A673 (cell line): ENCODE results near the gene C2orf92. TPM values are rescaled to one million over a fixed set of nuclear protein-coding genes. Genes with fewer than 3 reads are reported as not detected.

Source experiments
- BruUV-seq: library from RNA; stranded (reverse); fragments of 400-500 nt; replicated peaks from 2 replicates; lab custom pipeline; 2021; lab: Mats Ljungman, UMichigan
- CTCF ChIA-PET: fragments of 300-600 bp; sonication (Branson Sonifier 250); formaldehyde crosslinking; loops from one replicate; lab custom pipeline; 2022; ENCODE audit warnings: antibody characterized with exemption; lab: Charles Lee
- POLR2A ChIA-PET: fragments of 300-600 bp; sonication (Branson Sonifier 250); formaldehyde crosslinking; loops from one replicate; lab custom pipeline; 2022; ENCODE audit warnings: antibody characterized with exemption; ENCODE audit not compliant: low non-redundant PET; lab: Charles Lee
- DNase-seq: peaks from one replicate; pipeline ENCODE4 v3.0.0-alpha.2; 2015; ENCODE audit warnings: low spot score
- H3K27ac ChIP-seq: fragments of 200-600 bp; sonication (generic); 2 replicates; pipeline ENCODE4 v1.5.1; 2016; ENCODE audit warnings: mixed run types, low read depth, mild to moderate bottlenecking, mixed read lengths, antibody characterized with exemption, low read length; ENCODE audit not compliant: poor library complexity, severe bottlenecking
- H3K27me3 ChIP-seq: fragments of 200-600 bp; sonication (generic); replicated peaks from 2 replicates; pipeline ENCODE4 v1.6.1; 2017; ENCODE audit warnings: mixed run types, low read depth, mild to moderate bottlenecking, mixed read lengths, antibody characterized with exemption, low read length; ENCODE audit not compliant: insufficient read depth, poor library complexity
- H3K36me3 ChIP-seq: fragments of 200-600 bp; sonication (generic); 2 replicates; pipeline ENCODE4 v1.6.1; 2016; ENCODE audit warnings: mixed run types, mild to moderate bottlenecking, mixed read lengths, antibody characterized with exemption, low read length; ENCODE audit not compliant: insufficient read depth, poor library complexity, severe bottlenecking
- H3K4me1 ChIP-seq: fragments of 200-600 bp; sonication (generic); 2 replicates; pipeline ENCODE4 v1.6.1; 2017; ENCODE audit warnings: mixed run types, mild to moderate bottlenecking, mixed read lengths, antibody characterized with exemption, low read length; ENCODE audit not compliant: insufficient read depth, poor library complexity, severe bottlenecking
- H3K4me3 ChIP-seq: fragments of 200-600 bp; sonication (generic); 2 replicates; pipeline ENCODE4 v1.5.1; 2016; ENCODE audit warnings: low read depth, mixed run types, mild to moderate bottlenecking, mixed read lengths, low read length; ENCODE audit not compliant: poor library complexity, severe bottlenecking
- H3K9me3 ChIP-seq: fragments of 200-600 bp; sonication (generic); 2 replicates; pipeline ENCODE4 v1.6.1; 2016; ENCODE audit warnings: mixed run types, low read depth, mild to moderate bottlenecking, mixed read lengths, antibody characterized with exemption, low read length; ENCODE audit not compliant: poor library complexity, severe bottlenecking
- EZH2 ChIP-seq: fragments of 200-600 bp; sonication (generic); IDR thresholded peaks from 2 replicates; pipeline ENCODE4 v1.6.1; 2017; ENCODE audit warnings: borderline replicate concordance, low read depth, mild to moderate bottlenecking, mixed read lengths, antibody characterized with exemption, low read length; ENCODE audit not compliant: poor library complexity, severe bottlenecking
- intact Hi-C: fragments of 100-400 bp; cut with micrococcal nuclease; formaldehyde crosslinking; loops from one replicate; pipeline ENCODE4 v1.10.0; 2022; ENCODE audit not compliant: unreplicated experiment
- total RNA-seq: library from RNA; stranded (reverse); gene quantifications from 2 replicates; pipeline ENCODE4 v1.2.3, GENCODE V29; 2021
- TF ChIP-seq, protein P1 (sequence below): fragments of 300-800, 200-600 bp; sonication (generic); conservative IDR thresholded peaks from 2 replicates; pipeline ENCODE4 v1.5.1; 2017; ENCODE audit warnings: low read depth, mild to moderate bottlenecking, antibody characterized with exemption, low read length, moderate library complexity, mixed read lengths

Gene C2orf92
- total RNA-seq, 1 experiment from 2014 or later = 3.7 TPM

DNA sequence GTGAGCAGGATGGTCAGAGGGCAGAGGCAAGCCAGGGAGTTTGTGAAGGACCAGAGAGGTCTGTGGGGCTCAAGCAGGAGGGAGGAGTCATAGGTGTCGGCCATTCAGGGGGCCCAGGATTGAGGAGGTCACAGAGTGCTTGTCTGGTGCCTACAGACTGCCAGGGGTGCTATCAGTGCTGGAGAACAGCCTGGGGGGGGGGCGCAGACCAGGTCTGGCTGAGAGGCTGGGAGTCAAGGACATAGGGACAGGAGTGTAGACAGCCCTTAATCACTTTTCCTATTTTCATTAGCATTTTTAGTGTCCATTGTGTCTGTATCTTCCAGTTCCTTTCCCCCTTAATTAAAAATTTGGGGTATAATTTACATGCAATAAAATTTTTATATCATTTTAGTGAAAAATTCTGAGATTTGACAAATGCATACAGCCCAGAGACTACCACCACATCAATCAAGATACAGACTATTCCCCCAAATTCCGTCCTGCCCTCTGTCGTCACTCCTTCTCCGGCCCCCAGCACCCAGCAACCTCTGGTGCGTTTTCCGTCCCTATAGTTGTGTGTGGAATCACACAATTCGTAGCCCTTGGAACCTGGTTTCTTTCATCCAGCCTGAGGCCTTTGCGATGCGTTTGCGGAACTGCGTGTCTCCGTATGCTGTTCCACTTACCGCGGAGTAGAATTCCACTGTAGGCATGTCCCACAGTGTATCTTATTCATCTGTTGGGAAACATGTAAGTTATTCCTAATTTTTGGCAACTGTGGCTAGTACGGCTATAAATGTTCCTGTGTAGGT is 50.0 kb downstream of the C2orf92 start:
- H3K4me3 ChIP-seq = no peak overlapping the region
- no peaks in the 10 kb centered on the region for H3K4me1 ChIP-seq
- POLR2A ChIA-PET = no interaction called here
- CTCF ChIA-PET = no interaction called here
- H3K36me3 ChIP-seq = no peaks in the 10 kb centered on the region
- no peak for TF ChIP-seq EZH2
- TF ChIP-seq, protein P1, sequence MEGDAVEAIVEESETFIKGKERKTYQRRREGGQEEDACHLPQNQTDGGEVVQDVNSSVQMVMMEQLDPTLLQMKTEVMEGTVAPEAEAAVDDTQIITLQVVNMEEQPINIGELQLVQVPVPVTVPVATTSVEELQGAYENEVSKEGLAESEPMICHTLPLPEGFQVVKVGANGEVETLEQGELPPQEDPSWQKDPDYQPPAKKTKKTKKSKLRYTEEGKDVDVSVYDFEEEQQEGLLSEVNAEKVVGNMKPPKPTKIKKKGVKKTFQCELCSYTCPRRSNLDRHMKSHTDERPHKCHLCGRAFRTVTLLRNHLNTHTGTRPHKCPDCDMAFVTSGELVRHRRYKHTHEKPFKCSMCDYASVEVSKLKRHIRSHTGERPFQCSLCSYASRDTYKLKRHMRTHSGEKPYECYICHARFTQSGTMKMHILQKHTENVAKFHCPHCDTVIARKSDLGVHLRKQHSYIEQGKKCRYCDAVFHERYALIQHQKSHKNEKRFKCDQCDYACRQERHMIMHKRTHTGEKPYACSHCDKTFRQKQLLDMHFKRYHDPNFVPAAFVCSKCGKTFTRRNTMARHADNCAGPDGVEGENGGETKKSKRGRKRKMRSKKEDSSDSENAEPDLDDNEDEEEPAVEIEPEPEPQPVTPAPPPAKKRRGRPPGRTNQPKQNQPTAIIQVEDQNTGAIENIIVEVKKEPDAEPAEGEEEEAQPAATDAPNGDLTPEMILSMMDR = no peak
- no peaks in the 10 kb centered on the region for H3K27me3 ChIP-seq
- BruUV-seq = no TSS peak
- intact Hi-C loops = no loop called here
- no peaks in the 10 kb centered on the region for H3K9me3 ChIP-seq
- no peak for DNase-seq
- H3K27ac ChIP-seq = no peak overlapping the region

- Histone ChIP-seq H3K36me3 (no peaks in the 10 kb centered on the region), H3K27me3 (no peaks in the 10 kb centered on the region), H3K4me3 (no peak overlapping the region), H3K9me3 (no peaks in the 10 kb centered on the region), H3K4me1 (no peaks in the 10 kb centered on the region), H3K27ac (no peak overlapping the region)
- TF ChIP-seq, protein P1 = no peak
- TF ChIP-seq EZH2 = no peak
- intact Hi-C loops = no loop called here
- ChIA-PET POLR2A (no interaction called here), CTCF (no interaction called here)
- BruUV-seq = no TSS peak
- DNase-seq = no peak
These were observed 51.2 kb downstream of the C2orf92 start for GRCh38 chr2:97720746-97721145.

DNA sequence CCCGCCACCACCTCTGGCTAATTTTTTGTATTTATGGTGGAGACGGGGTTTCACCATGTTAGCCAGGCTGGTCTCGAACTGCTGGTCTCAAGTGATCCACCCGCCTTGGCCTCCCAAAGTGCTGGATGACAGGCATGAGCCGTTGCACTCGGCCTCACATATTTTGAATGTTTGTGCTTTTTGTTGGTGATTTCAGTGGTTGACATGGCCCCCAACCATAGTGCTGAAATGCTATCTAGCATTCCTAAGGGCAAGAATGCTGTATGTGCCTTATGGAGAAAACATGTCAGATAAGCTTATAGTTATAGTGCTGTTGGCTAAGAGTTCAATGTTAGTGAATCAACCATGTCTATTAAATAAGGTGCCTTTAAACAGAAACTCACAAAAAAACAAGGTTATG is 52.7 kb downstream of the C2orf92 start:
- BruUV-seq = no TSS peak

More for the DNA sequence above, 52.7 kb downstream of the C2orf92 start:
- Histone ChIP-seq H3K36me3 (no peaks in the 10 kb centered on the region), H3K27ac (no peak overlapping the region), H3K4me1 (no peaks in the 10 kb centered on the region), H3K9me3 (no peaks in the 10 kb centered on the region), H3K27me3 (no peaks in the 10 kb centered on the region), H3K4me3 (no peak overlapping the region)
- intact Hi-C loops = no loop called here
- TF ChIP-seq, protein P1 = no peak
- TF ChIP-seq EZH2 = no peak
- ChIA-PET POLR2A (no interaction called here), CTCF (no interaction called here)
- no peak for DNase-seq
